RPMI7951 (cell line): ENCODE data around the gene PNLDC1. TPM values are rescaled to one million over a fixed set of nuclear protein-coding genes. Genes with fewer than 3 reads are reported as not detected.
A peak's percentile ranks its signal among the peaks of the same experiment; 100 is the strongest.
"Not testable (repeated sequence)": the region's sequence is repeated elsewhere in the genome, so short reads cannot be mapped to it uniquely, and the experiment has no call there.

Source experiments
- DNase-seq: peaks from one replicate; pipeline ENCODE4 v3.0.0-alpha.2; 2012; ENCODE audit warnings: low read depth
- total RNA-seq: library from RNA; depleted of rRNA; stranded (reverse); fragments of >200 nt; shearing (Covaris generic); gene quantifications from 2 replicates; pipeline ENCODE4 v1.2.3, GENCODE V29; 2014

Gene PNLDC1
- total RNA-seq, 1 experiment from 2014 or later, result not detected

DNA sequence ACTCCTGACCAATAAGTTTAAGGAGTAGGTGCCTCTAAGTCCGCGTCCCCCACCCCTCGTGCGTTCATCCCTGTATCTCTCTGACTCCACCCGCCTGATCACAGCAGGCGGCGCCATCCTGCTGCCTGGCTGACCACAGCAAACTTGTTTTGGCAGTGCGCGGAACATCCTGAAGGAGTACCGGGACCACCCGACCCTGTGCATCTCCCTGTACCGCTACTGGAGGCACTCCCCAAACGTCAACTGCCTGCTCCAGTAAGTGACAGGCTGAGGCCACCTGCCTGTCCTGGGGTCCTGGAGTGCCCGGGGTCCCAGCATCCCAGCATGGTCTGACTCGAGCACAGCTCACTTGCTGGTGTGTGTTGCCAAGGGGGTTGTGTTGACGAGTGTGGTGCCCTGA is 19.0 kb downstream of the PNLDC1 start:
- DNase-seq, result no peak

DNA sequence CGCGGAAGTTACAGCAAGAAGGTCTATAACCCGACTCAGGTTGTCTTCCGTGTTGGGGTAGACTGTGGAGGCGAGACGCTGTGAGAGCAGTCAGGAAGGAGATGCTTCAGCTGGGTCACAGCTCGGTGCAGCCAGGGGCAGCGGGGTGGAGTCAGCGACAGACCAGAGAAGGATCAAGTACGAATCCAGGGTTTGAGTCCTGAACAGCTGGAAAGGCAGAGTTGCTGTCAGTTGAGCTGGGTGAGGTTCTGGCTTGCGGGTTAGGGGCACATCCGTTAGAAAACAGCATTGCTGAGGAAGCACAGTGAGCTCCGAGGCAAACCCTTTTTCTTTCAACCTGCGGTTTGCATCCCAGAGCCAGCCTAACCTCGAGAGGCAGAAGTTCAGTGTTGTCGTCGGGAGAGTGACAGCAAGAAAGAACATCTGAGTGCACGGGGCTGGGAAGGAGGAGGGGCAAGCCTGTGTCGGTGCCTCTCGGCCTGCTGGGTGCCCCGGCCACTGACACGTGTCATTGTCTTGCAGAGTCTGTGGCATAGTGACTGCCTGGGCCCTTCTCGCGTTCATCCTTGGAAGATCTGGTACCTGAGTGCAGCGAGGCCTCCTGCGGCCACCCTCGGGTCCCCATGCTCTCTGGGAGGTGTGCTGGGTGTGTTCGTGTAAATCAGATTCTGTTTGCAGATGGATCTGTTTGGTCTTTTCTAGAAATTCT is 20.0 kb downstream of the PNLDC1 start:
- DNase-seq, result no peak

DNA sequence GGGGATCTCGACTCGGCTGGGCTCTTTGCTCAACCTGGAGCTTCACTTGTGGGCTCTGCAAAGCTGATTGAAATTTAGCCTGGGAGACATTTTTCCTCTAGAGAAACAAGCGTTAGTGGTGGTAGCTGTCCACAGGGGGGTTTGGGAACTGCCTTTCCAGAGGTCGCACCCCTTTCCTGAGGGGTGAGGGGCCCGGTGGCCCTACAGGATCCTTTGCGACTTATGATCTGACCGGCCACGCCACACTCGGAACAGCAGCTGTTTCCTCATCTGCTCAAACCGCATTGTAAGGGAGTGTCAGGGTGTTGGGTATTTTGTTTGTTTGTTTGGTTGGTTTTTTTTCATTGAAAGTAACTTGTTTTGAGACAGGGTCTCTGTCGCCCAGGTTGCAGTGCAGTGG is 21.0 kb downstream of the PNLDC1 start:
- DNase-seq, result no peak

DNA sequence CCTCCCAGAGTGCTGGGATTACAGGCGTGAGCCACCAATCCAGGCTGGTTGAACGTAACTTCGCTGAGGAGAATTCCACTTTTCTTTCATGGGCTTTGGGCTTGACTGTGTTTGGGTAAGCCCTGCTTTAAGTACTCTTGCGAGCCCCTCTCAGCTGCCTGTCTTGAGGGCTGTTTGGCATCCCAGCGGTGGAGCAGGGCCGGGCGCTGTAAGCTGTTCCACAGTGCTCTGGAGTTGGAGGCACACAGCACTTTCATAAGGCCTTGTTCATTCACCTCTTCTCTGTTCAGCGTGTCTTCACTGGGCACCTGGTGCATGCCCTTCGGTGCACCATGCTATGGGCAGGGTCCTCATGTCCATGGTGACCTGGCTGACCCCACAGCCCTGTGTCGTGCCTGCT is 21.6 kb downstream of the PNLDC1 start:
- DNase-seq, result no peak

DNA sequence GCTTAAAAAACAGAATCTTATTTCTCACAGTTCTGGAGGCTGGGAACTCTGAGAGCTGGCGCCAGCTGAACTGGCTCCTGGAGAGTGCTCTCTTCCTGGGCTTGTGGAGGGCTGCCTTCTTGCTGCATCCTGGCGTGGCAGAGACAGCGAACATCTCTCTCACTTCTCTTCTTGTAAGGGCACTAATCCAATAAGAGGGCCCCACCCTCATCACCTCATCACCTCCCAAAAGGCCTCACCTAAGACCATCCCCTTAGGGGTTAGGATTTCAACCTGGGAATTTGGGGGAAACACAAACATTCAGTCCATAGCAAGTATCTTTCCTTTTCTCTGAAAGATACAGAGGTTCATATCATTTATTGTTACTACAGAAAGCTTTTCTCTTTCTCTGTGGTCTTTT is 23.9 kb downstream of the PNLDC1 start:
- DNase-seq, result no peak

DNA sequence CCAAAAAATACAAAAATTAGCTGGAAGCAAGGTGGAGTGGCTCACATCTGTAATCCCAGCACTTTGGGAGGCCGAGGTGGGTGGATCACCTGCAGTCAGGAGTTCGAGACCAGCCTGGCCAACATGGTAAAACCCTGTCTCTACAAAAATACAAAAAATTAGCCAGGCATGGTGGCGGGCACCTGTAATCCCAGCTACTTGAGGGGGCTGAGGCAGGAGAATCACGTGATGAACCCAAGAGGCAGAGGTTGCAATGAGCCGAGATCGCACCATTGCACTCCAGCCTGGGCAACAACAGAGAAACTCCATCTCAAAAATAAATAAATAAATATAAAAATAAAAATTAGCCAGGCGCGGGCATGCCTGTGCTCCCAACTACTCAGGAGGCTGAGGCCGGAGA is 24.6 kb downstream of the PNLDC1 start:
- not testable (repeated sequence) for DNase-seq

DNA sequence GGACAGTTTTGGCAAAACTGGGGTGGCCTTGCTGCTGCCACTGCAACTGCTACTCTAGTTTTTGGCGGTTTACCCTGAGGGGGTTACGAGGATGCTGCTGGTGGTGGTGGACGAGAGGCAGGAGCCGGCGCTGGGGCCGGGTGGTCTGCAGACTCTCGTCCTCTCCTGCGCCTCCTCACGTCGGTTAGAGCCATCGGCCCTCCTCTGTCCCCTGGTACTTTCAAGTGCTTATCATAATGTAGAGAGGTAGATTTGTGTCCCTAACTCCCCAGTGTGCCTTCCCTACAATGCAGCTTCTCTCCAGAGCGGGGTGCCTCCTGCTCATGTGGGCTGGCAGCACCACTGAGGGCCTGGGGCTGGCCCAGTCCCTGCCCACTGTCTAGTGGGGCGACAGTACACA is 25.9 kb downstream of the PNLDC1 start:
- DNase-seq, result no peak

DNA sequence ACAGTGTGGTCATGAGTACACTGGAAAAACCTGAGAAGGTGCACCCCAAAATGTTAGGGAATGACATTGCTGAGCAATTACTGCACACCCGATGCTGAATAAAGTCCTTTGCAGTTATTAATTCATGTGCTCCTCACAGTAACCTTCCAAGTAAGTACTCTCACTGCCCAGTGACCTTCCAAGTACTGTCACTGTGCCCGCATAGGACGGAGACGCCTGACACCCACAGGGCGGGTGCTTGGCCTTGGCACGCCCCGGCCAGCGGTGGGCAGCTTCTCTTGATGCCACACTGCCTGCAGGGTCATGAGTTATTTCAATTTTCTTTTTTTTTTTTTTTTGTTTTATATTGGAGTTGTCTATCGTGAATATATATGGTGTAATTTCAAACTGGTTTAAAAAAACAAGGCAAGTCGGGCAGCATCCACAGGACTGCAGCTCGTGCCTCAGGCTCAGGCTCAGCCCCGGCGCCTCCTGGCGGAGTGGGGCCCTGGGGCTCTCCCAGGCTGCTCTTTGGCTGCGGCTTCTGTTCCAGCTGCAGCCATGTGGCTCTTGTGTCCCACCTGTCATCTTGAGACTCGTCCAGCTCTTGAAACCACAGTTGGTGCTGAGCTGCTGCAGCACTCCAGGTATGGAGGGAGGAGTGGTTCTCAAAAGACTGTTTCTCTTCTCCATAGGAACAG is 27.0 kb downstream of the PNLDC1 start:
- DNase-seq, result no peak

DNA sequence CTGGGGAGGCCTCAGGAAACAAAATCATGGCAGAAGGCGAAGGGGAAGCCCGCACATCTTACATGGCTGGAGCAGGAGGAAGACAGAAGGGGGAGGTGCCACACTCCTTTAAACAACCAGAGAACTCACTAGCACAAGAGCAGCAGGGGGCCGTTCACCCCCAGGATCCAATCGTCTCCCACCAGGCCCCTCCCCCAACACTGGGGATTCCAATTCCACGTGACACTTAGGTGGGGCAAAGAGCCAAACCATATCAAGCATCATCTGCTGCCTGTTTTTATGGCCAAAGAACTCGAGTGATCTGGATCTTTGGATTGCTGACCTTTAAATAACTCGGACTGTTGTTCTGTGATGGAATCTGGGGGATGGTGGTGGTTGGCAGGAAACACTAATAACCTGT is 28.0 kb downstream of the PNLDC1 start:
- no peak for DNase-seq

DNA sequence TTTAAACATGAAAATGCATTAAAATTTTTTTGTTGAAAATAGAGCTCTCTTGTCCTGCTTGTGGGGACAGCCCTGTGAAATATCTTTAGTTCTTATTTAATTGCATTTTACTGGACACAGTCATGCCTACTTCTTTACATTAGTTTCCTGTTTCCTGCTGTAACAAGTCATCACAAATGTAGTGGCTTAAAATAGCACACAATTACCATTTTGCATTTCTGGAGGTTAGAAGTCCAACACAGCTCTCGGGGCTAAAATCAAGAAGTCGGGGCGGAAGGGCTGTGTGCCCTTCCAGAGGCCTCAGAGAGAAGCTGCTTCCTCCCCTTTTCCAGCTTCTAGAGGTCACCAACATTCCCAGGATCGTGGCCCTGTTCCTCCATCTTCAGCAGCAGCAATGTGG is 29.4 kb downstream of the PNLDC1 start:
- no peak for DNase-seq

DNA sequence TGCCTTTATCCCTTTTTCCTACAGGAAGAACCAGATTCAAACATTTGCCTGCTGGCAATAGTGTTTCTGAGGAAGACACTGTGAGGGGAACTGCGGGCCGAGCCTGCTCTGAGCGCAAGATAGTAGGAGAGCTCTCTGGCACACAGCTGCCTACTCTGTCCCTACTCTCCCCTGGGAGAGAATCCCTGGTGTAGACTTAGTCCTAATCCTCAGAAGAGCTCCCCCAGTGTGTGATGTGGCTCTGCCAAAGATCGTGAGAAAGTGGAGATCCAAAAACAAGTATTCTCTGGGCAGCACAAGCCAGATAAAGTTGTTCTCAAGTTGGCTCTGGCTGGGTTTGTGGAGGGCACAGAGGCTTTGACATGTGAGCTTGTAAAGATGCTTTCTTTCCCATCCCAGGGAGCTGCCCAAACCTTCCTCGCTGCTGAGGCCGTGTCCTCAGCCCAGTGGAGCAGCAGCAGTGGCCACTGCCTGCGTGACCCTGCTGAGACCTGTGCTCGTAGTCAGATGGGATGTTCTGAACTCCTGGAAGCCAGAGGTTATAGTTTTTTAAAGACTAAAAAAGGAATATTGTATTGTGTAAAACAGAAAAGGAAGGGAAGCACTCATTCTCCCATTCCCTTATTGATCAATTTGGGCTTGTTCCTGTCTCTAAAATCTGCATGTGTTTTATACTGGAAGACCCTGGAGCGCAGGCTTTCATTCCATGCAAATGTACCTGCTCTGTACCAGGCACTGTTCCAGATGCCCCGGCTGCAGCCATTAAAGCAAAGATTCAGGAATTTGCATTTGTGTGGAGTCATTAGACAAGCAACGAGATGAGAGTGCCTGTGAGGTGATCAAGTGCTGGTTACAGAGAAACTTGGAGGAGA is 30.7 kb downstream of the PNLDC1 start:
- DNase-seq, result no peak

DNA sequence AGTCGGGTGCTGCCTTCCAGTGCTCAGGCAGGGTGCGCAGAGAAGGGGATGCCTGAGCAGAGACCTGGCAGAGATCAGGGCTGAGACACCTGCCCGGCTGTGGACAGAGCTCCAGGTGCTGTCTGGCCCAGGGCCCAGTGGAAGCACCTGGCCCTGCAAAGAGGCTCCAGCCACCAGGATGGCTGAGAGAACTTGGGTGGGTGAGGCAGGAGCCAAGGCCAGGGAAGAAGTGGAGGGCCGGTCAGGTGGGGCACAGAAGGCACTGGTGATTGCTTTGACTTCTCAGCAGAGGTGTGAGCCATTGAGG is 31.2 kb downstream of the PNLDC1 start:
- no peak for DNase-seq

DNA sequence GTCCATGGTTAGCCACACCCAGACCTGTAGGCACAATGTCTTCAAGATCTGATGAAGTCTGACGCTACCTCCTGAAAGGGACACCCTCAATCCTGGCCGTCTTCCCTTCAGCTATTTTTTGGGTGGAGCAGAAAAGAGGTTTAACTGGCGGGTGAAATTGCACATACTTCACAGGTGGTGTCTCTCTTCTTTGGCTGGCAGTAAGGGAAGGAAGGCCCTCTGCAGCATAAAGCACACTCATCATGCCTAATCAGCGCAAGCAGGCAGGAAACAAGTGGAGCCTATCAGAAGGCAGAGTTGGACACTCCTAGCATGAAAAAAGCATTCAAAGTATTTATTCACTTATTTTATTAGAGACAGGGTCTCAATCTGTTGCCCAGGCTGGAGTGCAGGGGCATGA is 32.9 kb downstream of the PNLDC1 start:
- DNase-seq, result no peak

DNA sequence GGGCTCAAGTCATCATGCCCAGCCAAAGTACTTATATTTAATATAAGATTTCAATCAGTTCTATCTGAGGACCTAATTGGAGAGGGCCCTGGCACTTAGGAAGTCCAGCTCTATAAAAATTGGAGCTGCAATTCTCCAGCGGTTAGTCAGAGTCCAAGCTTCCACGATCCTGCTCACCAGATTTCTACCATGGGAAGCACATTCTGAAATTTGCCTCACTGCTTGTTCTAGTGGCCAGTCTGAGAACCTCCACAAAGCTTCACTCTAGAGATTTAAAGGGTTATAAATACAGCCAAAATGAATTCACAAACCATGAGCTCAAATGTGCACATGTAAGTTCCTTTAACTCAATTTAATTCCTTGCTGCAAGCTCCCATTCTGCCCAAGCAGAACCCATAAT is 33.5 kb downstream of the PNLDC1 start:
- DNase-seq, result no peak

DNA sequence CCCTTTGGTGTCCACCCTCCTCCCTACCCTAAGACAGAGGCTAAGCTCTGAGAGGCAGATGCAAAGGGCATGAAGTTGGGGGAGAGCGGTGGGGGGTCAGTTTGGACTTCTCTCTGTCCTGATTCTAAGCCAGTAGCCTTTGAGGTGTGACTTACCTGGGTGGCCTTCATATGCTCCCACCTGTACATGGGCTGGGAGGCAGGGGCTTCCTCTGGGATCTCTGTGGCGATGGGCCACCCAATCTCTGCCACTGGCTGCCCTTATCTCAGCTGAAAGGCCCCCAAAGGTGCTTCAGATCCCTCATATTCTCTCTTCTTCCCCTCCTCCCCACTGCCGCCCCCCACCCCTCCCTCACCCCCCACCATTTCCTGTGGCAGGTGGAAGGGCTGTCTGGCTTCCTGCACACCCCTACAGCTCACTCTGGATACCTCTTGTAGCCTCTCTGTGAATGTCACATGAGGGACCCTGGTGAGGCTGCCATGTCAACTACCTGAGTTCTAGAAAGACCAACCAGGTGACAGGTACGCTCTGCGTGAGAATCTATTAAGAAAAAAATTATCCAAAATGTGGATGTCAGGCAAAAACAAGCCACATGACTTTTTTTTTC is 34.0 kb downstream of the PNLDC1 start:
- DNase-seq, result no peak

DNA sequence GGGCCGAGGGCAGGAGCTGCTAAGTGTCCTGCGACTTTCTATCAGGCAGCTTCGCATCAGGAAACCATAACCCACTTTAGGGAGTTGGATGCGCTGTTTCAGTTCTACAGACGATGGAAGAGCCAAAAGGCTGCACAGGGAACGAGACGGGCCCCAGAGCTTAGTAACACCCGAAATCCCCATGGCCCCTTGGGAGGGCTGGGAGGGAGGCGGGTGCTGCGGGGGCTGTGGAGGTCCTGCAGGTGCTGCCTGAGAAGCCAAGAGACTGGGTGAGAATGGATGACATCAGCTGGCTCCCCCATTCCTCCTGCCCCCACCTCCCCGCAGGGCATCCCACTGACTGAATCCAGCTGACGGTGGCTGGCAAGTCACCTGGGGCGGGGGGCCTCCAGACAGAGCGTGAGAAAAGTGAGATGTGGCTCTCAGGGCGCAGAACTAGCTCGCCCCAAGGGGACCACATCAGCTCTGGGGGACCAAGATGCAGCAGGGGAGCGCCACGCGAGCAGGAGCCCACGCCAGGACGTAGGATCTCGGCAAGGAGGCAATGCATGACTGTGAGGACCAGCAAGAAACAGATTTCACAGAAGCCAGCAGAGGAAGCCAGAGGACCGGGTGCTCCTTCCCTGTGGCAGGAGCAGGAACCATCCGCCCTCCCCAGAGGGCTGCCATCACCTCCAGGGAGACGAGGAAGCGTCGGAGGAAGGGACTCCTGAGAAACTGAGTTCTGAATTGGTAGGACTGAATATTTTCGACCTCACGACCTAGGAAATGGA is 36.8 kb downstream of the PNLDC1 start:
- DNase-seq, result no peak

DNA sequence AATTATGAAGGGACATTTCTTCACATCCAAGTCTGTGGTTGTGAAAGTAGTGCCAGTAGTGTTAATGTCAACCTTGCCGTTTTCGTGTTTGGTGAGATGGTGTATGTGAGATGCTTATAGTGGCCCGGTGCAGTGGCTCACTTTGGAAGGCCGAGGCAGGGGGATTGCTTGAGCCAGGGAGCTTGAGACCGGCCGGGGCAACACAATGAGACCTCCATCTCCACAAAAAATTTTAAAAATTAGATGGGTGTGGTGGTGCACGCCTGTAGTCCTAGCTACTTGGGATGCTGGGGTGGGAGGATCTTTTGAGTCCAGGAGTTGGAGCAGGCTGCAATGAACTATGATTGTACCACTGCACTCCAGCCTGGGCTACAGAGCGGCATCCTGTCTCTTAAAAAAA is 37.4 kb downstream of the PNLDC1 start:
- no peak for DNase-seq

DNA sequence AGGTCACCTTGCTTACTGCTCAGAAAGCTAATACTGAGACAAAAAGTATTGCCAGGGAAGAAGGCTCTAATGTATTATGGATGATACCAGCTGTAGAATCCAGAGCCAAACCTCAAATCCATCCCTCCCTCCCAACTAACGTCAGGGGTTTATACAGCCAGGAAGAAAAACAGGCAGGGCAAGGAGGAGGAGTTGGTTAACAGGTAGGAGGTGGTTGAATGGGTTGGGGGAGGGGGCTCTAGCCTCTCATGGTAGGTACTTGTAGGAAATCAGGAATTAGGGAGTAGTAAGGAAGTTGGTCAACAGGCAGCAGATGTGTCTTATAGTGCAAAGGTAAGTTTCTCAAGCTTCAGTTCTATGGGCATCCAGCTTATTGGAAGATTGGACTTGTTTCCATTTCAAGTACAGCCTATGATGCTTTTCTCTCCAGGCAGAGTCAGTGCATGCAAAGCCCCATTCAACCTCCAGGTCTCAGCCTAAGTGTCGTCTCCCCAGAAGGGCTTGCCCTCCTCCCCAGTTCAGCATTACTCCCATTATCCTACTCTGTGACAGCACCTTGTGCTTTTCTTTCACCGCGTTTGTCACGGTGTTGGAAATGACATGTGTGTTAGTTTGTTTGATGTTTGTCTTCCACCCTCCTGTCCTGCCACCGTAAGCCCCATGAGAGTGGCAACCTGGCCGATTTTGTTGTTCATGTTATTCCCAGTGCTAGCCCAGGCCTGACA is 38.1 kb downstream of the PNLDC1 start:
- DNase-seq, result no peak

DNA sequence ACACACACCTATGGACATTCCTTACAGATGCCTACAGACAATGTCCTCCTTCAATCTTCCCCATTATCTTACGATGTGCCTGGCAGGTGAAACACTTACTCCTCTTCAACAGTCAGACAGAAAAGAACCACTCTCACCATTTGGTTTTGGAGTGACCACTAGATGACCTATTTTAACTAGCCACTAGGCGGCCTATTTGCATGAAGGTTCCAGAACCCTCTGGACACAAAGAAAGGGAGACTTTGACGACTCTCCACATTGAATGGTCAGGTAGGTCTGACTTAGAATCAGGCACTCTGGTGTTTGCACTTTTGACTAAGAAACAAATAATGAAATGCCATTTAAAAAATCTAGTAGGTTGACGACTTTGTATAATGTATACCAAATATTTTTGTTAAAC is 42.0 kb downstream of the PNLDC1 start:
- DNase-seq, result peak; percentile 24

DNA sequence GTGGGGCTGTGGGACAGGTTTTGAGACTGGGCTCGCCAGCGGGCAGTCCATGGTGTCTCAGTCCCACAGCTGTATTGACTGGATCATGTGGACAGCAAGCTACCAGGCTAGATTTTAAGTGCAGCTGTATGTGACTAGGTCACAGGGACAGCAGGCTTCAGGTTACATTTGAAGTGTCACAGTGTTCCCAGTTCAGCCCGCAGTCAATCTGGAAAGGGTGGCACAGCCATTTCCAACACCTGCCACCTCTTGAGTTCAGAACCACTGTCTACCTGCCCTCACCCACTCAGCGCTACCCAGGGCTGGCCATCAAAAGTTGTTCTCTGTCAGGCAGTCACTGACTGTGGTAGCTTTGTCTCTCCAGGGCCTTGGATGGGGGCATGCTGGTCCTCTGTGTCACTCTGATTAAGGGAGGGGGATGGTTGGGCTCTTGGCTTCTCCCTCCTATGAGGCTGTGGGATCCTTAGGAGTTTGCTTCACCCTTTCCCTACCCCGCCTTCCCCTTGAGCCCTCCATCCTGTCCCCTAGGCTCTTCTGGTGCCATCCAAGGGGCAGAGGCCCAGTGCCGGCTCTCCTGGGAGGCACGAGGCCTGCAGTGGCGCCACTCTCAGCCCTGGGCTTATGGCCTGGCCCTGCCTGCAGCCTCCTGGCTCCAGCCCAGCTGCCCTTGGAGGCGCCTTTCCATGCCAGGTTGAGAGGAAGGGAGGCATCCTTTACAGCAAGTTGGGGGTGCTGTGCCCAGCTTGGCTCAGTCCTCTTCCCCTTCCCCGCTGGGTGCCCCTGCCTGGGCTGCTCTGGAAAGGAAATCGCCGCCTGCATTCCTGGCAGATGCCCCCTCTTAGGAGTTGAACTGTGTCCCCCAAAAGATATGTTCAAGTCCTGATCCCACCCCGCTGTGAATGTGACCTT is 44.9 kb downstream of the PNLDC1 start:
- DNase-seq, result no peak
